Neuronal stem cell (in vitro differentiated cells): ENCODE results near the gene PSMD2.

Experiments
- DNase-seq: peaks from one replicate; pipeline ENCODE4 v3.0.0-alpha.2; 2013; ENCODE audit warnings: low spot score
- H2AFZ ChIP-seq: one replicate; pipeline ENCODE4 v1.6.1; 2013; ENCODE audit warnings: mild to moderate bottlenecking, low read length, inconsistent platforms
- H2AK5ac ChIP-seq: 2 replicates; pipeline ENCODE4 v1.6.1; 2013; ENCODE audit warnings: low read depth, mild to moderate bottlenecking, inconsistent platforms, low read length, moderate library complexity, mixed read lengths
- H2BK120ac ChIP-seq: 2 replicates; pipeline ENCODE4 v1.6.1; 2013; ENCODE audit warnings: low read depth, mild to moderate bottlenecking, inconsistent platforms, low read length, moderate library complexity, mixed read lengths
- H2BK12ac ChIP-seq: one replicate; pipeline ENCODE4 v1.6.1; 2013; ENCODE audit warnings: low read length, inconsistent platforms
- H2BK15ac ChIP-seq: 2 replicates; pipeline ENCODE4 v1.6.1; 2013; ENCODE audit warnings: mild to moderate bottlenecking, low read length, inconsistent platforms, mixed read lengths
- H2BK5ac ChIP-seq: one replicate; pipeline ENCODE4 v1.6.1; 2013; ENCODE audit warnings: inconsistent platforms, mild to moderate bottlenecking, low read length, moderate library complexity
- H3K14ac ChIP-seq: one replicate; pipeline ENCODE4 v1.6.1; 2013; ENCODE audit warnings: low read length, inconsistent platforms
- H3K18ac ChIP-seq: 2 replicates; pipeline ENCODE4 v1.6.1; 2013; ENCODE audit warnings: low read length, inconsistent platforms
- H3K23ac ChIP-seq: 2 replicates; pipeline ENCODE4 v1.6.1; 2013; ENCODE audit warnings: low read depth, mild to moderate bottlenecking, mixed read lengths, low read length, inconsistent platforms; ENCODE audit not compliant: poor library complexity
- H3K27ac ChIP-seq: replicated peaks from 3 replicates; pipeline ENCODE4 v1.5.1; 2013; ENCODE audit warnings: low read length, inconsistent platforms
- H3K27me3 ChIP-seq, 3 experiments: 2 replicates each; pipeline ENCODE4 v1.6.1; 2013; ENCODE audit warnings: low read length in 3 of 3, mild to moderate bottlenecking in 2 of 3, inconsistent platforms in 1 of 3, low read depth in 1 of 3, mixed read lengths in 1 of 3, moderate library complexity in 1 of 3; ENCODE audit not compliant: control insufficient read depth in 3 of 3, insufficient read depth in 3 of 3
- H3K36me3 ChIP-seq, 2 donors: replicated peaks in 1 of 2; 2 replicates each; pipeline ENCODE4 v1.6.1; 2013; ENCODE audit warnings: low read length in 2 of 2; ENCODE audit not compliant: control insufficient read depth in 2 of 2, insufficient read depth in 2 of 2
- H3K4ac ChIP-seq: 2 replicates; pipeline ENCODE4 v1.6.1; 2013; ENCODE audit warnings: inconsistent platforms, mild to moderate bottlenecking, low read length, moderate library complexity
- H3K4me1 ChIP-seq, 2 donors: 1 replicate in 1 of 2; 2 replicates in 1 of 2; pipeline ENCODE4 v1.6.1; 2013; ENCODE audit warnings: low read length in 2 of 2, low read depth in 1 of 2; ENCODE audit not compliant: control insufficient read depth in 2 of 2, insufficient read depth in 1 of 2
- H3K4me2 ChIP-seq: one replicate; pipeline ENCODE4 v1.6.1; 2013; ENCODE audit warnings: mild to moderate bottlenecking, low read length, inconsistent platforms; ENCODE audit not compliant: insufficient read depth, poor library complexity, severe bottlenecking
- H3K4me3 ChIP-seq, 2 donors: 2 replicates each; pipeline ENCODE4 v1.5.1; 2013; ENCODE audit warnings: low read length in 2 of 2, mild to moderate bottlenecking in 2 of 2, inconsistent platforms in 1 of 2, moderate library complexity in 1 of 2
- H3K79me1 ChIP-seq: one replicate; pipeline ENCODE4 v1.6.1; 2013; ENCODE audit warnings: low read depth, mild to moderate bottlenecking, inconsistent platforms, low read length, moderate library complexity
- H3K9ac ChIP-seq: one replicate; pipeline ENCODE4 v1.6.1; 2013; ENCODE audit warnings: mild to moderate bottlenecking, low read depth, low read length, inconsistent platforms; ENCODE audit not compliant: poor library complexity
- H3K9me3 ChIP-seq, 2 donors: replicated peaks in 1 of 2; 2 replicates each; pipeline versions ENCODE3 to v1.6.1; 2013; ENCODE audit warnings: low read length in 2 of 2, mild to moderate bottlenecking in 2 of 2, inconsistent platforms in 1 of 2, low read depth in 1 of 2, mixed read lengths in 1 of 2, moderate library complexity in 1 of 2; ENCODE audit not compliant: control insufficient read depth in 2 of 2, insufficient read depth in 1 of 2
- H4K8ac ChIP-seq: one replicate; pipeline ENCODE4 v1.6.1; 2013; ENCODE audit warnings: low read depth, mild to moderate bottlenecking, inconsistent platforms, low read length, moderate library complexity
- H4K91ac ChIP-seq: one replicate; pipeline ENCODE4 v1.6.1; 2013; ENCODE audit warnings: low read length, low read depth, mild to moderate bottlenecking, inconsistent platforms; ENCODE audit not compliant: poor library complexity
- WGBS, 2 donors: extraction: QIAGEN DNeasy Blood & Tissue Kit; methylation state at CpG; one replicate each; pipeline ENCODE4 v1.1.7; 2013; ENCODE audit warnings: missing lambda C conversion rate in 2 of 2, mixed read lengths in 1 of 2; ENCODE audit not compliant: insufficient read length in 2 of 2, insufficient replicate concordance in 1 of 2; ENCODE audit errors: extremely low coverage in 2 of 2; 5-methylcytosine and 5-hydroxymethylcytosine counted together

Gene PSMD2

GRCh38 chr3:184351511-184352148 is 52.6 kb downstream of the PSMD2 start:
- no peak overlapping the region for H2BK12ac ChIP-seq
- H2AFZ ChIP-seq, result no peak overlapping the region
- H3K23ac ChIP-seq, result no peak overlapping the region
- H3K27ac ChIP-seq, result no peak overlapping the region
- no peak for DNase-seq
- no peak overlapping the region for H3K4me3 ChIP-seq
- no peaks in the 10 kb centered on the region for H3K27me3 ChIP-seq
- no peak overlapping the region for H3K14ac ChIP-seq
- no peak overlapping the region for H4K8ac ChIP-seq
- peaks cover 57 to 86% of the 10 kb centered on the region in 2 donors for H3K36me3 ChIP-seq
- no CpG with 5 or more reads among the region's 9 CpGs for WGBS, 2 donors
- no peak overlapping the region for H3K4ac ChIP-seq
- peaks cover 4% of the 10 kb centered on the region for H3K79me1 ChIP-seq
- no peak overlapping the region for H2BK15ac ChIP-seq
- no peak overlapping the region for H3K4me2 ChIP-seq
- no peak overlapping the region for H3K9ac ChIP-seq
- no peak overlapping the region for H3K18ac ChIP-seq
- no peaks in the 10 kb centered on the region for H3K9me3 ChIP-seq
- no peak overlapping the region for H2BK120ac ChIP-seq
- H3K4me1 ChIP-seq, result peaks cover 6 to 7% of the 10 kb centered on the region in 2 donors
- no peak overlapping the region for H2BK5ac ChIP-seq
- no peak overlapping the region for H2AK5ac ChIP-seq
- H4K91ac ChIP-seq, result no peak overlapping the region

DNA sequence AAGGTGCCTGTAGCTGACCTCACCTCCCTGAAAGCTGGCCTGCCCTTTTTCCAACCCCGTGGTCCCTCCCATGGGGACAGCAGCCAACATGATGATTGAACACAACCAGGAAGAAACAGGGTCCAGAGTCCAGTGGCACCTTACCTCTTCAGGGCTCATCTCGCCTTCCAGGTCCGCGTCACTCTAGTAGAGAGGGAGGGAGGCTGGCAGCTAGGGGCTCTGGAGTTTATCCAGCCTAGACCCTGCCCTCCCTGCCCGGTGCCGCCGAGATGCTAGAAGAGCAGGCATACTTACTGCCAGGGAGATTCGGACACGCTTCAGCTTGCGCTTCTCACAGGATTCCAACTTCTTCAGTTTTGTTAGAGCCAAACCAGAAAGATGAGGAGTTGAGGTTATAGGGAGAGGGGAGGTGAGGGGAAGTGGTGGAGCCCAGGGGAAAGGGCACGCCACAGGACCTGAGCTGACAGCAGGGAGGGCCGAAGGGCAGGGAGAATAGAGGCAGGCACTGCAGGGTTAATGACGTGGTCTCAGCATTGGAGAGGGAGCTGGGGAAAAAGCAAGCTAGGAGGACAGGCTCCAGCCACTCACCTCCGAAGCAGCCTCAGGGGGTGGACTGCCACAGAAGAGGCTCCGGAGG is 53.2 kb downstream of the PSMD2 start:
- no peak overlapping the region for H2BK15ac ChIP-seq
- no peaks in the 10 kb centered on the region for H3K27me3 ChIP-seq
- WGBS, 2 donors, result no CpG with 5 or more reads among the region's 15 CpGs
- H2BK120ac ChIP-seq, result no peak overlapping the region
- no peak overlapping the region for H3K14ac ChIP-seq
- H3K36me3 ChIP-seq, result peaks cover 60 to 86% of the 10 kb centered on the region in 2 donors
- H3K4me1 ChIP-seq, result peaks cover 6 to 7% of the 10 kb centered on the region in 2 donors
- H2BK5ac ChIP-seq, result no peak overlapping the region
- no peak overlapping the region for H3K4me2 ChIP-seq
- H4K8ac ChIP-seq, result no peak overlapping the region
- no peak overlapping the region for H2AFZ ChIP-seq
- no peaks in the 10 kb centered on the region for H3K9me3 ChIP-seq
- no peak for DNase-seq
- H2AK5ac ChIP-seq, result no peak overlapping the region
- H4K91ac ChIP-seq, result no peak overlapping the region
- no peak overlapping the region for H3K23ac ChIP-seq
- peaks cover 4% of the 10 kb centered on the region for H3K79me1 ChIP-seq
- H3K18ac ChIP-seq, result no peak overlapping the region
- H3K27ac ChIP-seq, result no peak overlapping the region
- H2BK12ac ChIP-seq, result no peak overlapping the region
- peak overlapping the region; percentile 30 for H3K9ac ChIP-seq
- no peak overlapping the region for H3K4ac ChIP-seq
- no peak overlapping the region for H3K4me3 ChIP-seq

GRCh38 chr3:184352897-184353545 is 54.0 kb downstream of the PSMD2 start:
- H2AK5ac ChIP-seq, result no peak overlapping the region
- no peak overlapping the region for H2AFZ ChIP-seq
- H4K8ac ChIP-seq, result no peak overlapping the region
- H2BK12ac ChIP-seq, result peak overlapping the region; percentile 46
- H3K27me3 ChIP-seq, result no peaks in the 10 kb centered on the region
- no peak overlapping the region for H3K14ac ChIP-seq
- no peak overlapping the region for H3K4me2 ChIP-seq
- H3K23ac ChIP-seq, result no peak overlapping the region
- H4K91ac ChIP-seq, result no peak overlapping the region
- no peak overlapping the region for H3K27ac ChIP-seq
- H2BK15ac ChIP-seq, result no peak overlapping the region
- peaks cover 63 to 92% of the 10 kb centered on the region in 2 donors for H3K36me3 ChIP-seq
- H3K9me3 ChIP-seq, result no peaks in the 10 kb centered on the region
- no peak overlapping the region for H2BK5ac ChIP-seq
- H3K4me3 ChIP-seq, result no peak overlapping the region
- no peak overlapping the region for H3K9ac ChIP-seq
- H3K4ac ChIP-seq, result no peak overlapping the region
- no peak overlapping the region for H2BK120ac ChIP-seq
- H3K4me1 ChIP-seq, result peaks cover 6 to 7% of the 10 kb centered on the region in 2 donors
- no peak for DNase-seq
- no CpG with 5 or more reads among the region's 11 CpGs for WGBS, 2 donors
- no peak overlapping the region for H3K18ac ChIP-seq
- peaks cover 4% of the 10 kb centered on the region for H3K79me1 ChIP-seq

DNA sequence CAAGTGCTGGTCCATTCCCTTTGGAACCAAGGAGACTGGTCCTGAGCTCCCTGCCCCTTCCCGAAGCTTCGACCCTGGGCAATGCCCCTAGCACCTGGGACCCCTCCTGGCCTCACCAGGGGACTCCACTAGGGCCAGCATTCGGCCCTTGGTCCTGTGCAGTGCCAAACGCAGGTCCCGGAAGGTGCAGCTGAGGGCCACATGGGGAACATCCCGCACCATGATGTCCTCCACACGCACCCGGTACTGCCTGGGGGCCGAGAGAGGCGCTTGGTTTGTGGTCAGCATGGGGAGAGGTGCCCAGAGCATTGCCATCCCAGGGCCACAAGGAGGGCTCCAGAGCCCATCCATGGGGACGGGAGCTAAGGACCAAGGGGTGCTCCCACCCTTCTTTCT is 54.5 kb downstream of the PSMD2 start:
- H3K14ac ChIP-seq, result no peak overlapping the region
- H3K23ac ChIP-seq, result peak overlapping the region; percentile 75
- no peak overlapping the region for H2BK12ac ChIP-seq
- no peak overlapping the region for H3K4me2 ChIP-seq
- no peak for DNase-seq
- H3K9me3 ChIP-seq, result no peaks in the 10 kb centered on the region
- no peak overlapping the region for H3K18ac ChIP-seq
- peaks cover 69 to 92% of the 10 kb centered on the region in 2 donors for H3K36me3 ChIP-seq
- H2BK120ac ChIP-seq, result no peak overlapping the region
- H3K4me1 ChIP-seq, result peaks cover 6 to 8% of the 10 kb centered on the region in 2 donors
- peak overlapping the region; percentile 73 for H2BK15ac ChIP-seq
- no peak overlapping the region for H2AFZ ChIP-seq
- H3K9ac ChIP-seq, result no peak overlapping the region
- H3K4ac ChIP-seq, result no peak overlapping the region
- no peak overlapping the region for H3K27ac ChIP-seq
- no peaks in the 10 kb centered on the region for H3K27me3 ChIP-seq
- no peak overlapping the region for H4K8ac ChIP-seq
- no peak overlapping the region for H4K91ac ChIP-seq
- peaks cover 5% of the 10 kb centered on the region for H3K79me1 ChIP-seq
- WGBS, 2 donors, result no CpG with 5 or more reads among the region's 11 CpGs
- H2BK5ac ChIP-seq, result no peak overlapping the region
- peak overlapping the region; percentile 86 for H2AK5ac ChIP-seq
- no peak overlapping the region for H3K4me3 ChIP-seq
